Right renal pelvis (tissue), 4 donors: ENCODE data around the gene GRID2. TPM values are rescaled to one million over a fixed set of nuclear protein-coding genes. Genes with fewer than 3 reads are reported as not detected.

Source experiments
- DNase-seq, 4 donors: peaks; one replicate each; pipeline ENCODE4 v3.0.0-alpha.2; 2013; ENCODE audit warnings: low read depth in 4 of 4, low spot score in 3 of 4, missing footprints in 1 of 4
- polyA plus RNA-seq, 4 donors: library from polyadenylated mRNA; unstranded; fragments of 120-200 nt; gene quantifications; one replicate each; pipeline ENCODE4 v1.2.1, GENCODE V29; 2013; ENCODE audit not compliant: insufficient read length in 4 of 4

The GRID2 gene
- polyA plus RNA-seq, 4 donors: 2.6 to 7.4 (median 5.5) TPM

DNA sequence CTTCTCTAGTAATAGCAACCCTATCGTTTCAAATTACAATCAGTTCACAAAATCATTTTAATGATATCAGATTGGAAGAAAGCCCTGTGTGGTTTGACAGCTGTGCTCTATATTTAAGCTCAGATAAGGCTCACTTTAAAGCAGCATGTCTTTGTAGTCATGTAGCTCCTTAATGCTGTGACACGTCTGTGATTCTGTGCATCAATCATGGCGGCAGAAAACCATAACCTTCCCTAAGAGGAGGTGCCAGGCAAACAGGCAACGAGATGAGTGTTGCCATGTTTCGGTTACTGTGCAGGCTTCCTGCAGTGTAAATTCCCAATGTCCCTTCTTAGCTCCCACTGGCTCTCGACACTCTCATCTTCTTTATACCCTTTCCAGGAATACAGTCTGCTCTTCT lies 212.7 kb downstream of the GRID2 start:
- DNase-seq: no peak

DNA sequence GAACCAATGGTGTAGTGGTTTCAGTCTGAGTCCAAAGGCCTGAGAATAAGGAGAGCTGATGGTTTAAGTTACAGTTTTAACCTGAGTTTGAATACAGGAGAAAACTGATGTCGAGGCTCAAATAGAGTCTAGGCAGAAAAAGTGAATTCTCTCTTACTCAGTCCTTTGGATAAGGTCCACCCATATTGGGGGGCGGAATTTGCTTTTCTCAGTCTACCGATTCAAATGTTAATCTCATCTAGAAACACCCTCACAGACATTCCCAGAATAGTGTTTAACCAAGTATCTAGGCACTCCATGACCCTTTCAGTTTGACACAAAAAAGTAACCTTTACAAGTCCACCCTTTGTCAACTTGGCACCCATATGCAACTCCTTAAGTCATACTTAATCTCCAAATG lies 216.0 kb downstream of the GRID2 start:
- no peak for DNase-seq

GRCh38 chr4:92520563-92520962 lies 216.8 kb downstream of the GRID2 start:
- DNase-seq: no peak

DNA sequence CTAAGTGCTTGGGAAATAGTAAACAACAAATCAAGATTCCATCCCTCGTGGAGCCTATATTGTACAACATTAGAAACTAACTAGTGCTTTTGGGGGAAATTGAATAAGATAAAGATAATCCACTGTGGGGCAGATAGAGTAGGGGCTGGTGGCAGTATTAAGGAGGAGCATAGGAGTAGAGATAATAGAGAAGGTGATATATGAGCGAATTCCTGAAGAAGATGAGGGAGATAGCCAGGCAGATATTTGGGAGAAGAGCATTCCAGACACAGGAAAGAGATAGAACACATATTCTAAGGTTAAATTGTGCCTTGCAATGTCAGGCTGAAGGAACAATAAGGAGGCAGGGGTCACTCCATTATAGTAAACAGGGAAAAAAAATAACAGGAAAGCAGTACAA lies 218.2 kb downstream of the GRID2 start:
- DNase-seq: no peak

- no peak for DNase-seq
These were observed 218.6 kb downstream of the GRID2 start for GRCh38 chr4:92522356-92522755.

GRCh38 chr4:92524131-92524530 lies 220.4 kb downstream of the GRID2 start:
- DNase-seq: no peak

GRCh38 chr4:92528541-92528940 lies 224.8 kb downstream of the GRID2 start:
- no peak for DNase-seq

- DNase-seq: no peak
These were observed 225.7 kb downstream of the GRID2 start for GRCh38 chr4:92529510-92529909.

DNA sequence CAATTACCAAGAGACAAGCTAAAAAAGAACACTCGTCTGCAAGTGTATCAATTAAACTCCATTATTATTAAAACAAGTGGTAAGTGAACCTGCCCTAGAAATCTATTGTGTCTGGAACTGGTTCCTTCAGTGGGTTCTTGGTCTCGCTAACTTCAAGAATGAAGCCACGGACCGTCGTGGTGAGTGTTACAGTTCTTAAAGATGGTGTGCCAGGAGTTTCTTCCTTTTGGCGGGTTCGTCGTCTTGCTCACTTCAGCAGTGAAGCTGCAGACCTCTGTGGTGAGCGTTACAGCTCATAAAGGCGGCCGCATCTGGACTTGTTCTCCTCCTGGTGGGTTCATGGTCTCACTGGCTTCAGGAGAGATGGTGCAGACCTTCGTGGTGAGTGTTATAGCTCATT lies 231.8 kb downstream of the GRID2 start:
- no peak for DNase-seq

DNA sequence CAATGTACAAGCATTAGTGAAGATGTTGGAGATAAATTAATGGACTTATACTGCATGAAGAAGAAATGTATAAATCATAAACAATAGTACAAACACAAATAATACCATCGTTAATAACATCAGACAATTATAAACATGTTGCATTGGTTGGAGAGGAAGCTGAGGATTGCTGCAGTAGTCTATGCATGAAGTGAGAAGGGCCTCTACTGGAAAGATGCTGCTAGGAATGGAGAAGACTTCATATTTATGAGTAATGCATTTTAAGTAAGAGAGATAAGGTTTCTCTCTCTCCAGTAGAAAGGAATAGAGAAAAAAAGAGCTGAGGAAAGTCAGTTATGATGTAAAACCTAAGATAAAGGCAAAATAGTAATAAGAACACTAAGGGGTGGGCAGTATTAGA lies 247.8 kb downstream of the GRID2 start:
- DNase-seq: no peak

- DNase-seq: no peak
These were observed 262.5 kb downstream of the GRID2 start for GRCh38 chr4:92566269-92566668.

GRCh38 chr4:92580816-92581215 lies 277.1 kb downstream of the GRID2 start:
- DNase-seq: no peak

GRCh38 chr4:92599044-92599443 lies 295.3 kb downstream of the GRID2 start:
- DNase-seq: no peak

GRCh38 chr4:92600638-92601037 lies 296.9 kb downstream of the GRID2 start:
- no peak for DNase-seq

DNA sequence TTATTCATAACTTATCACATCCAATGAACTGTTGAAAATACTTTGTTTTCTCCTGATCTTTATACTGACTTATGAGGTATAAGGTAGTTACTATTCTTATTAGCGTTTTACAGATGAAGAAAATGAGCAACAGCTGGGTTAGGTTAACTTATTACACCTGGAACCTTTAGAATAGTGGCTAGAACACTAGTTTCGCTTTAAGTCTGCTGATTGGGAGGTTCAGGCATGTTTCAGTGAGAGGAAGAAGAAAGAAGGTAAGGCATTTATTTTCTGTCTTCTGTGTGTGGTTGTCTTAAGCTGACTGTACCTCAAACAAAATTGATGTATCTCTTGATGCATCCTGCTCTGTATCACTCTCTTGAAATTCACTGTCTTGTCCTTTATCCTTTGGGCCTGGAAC lies 302.5 kb downstream of the GRID2 start:
- no peak for DNase-seq

GRCh38 chr4:92615049-92615448 lies 311.3 kb downstream of the GRID2 start:
- DNase-seq: no peak

- DNase-seq: no peak
These were observed 315.2 kb downstream of the GRID2 start for GRCh38 chr4:92618968-92619367.

DNA sequence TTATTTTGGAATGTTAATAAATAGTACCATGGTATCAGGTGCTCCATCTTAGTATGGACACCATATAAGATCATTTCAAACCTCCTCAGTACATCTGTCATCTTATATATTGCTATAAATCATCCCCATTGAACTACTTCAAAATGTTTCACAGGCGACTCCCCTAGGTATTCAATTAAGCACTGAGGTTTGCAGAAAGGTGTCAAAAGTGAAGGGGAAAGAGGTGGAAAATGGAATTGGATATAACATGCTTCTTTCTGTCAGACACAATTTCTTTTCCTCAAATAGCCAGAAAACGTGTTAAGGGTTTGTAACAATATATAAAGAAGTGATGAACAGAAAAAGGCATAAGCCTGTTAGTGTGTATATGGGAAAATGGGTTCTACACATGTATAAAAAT lies 325.5 kb downstream of the GRID2 start:
- no peak for DNase-seq

- no peak for DNase-seq
These were observed 331.1 kb downstream of the GRID2 start for GRCh38 chr4:92634882-92635281.

DNA sequence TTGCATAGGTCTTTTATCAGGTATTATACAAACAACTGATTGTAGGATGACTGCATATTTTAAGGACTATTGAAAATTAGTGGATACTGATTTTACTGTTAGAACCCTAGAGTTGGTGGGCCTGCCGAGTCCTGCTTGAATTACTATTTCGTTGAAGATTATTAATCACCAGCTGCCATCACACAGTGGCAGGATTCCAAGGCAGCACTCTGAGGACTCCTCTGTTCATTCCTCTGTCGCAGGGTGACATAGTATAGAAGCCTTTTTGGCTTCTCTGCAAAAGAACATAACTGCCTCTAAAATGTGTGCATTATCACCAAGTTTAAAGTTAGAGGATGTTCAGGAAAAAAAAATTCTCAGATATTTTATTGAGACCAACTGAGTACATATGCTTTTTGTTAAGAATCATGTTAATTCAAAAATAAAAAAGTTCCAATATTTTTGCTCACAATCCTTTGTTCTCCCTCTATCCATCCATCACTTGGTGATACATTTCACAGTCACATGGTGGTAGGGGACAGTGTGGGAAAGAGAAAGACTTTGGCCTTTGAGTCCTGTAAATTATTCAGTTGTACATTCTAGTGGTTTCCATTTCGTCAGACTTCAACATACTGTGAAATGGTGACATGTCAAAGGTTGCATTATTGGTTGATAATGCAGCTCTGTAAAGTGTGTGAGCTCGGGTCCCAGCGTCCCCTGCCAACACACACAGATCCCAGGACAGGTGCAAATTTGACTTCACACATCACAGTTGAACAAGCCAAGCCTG lies 332.5 kb downstream of the GRID2 start:
- no peak for DNase-seq

DNA sequence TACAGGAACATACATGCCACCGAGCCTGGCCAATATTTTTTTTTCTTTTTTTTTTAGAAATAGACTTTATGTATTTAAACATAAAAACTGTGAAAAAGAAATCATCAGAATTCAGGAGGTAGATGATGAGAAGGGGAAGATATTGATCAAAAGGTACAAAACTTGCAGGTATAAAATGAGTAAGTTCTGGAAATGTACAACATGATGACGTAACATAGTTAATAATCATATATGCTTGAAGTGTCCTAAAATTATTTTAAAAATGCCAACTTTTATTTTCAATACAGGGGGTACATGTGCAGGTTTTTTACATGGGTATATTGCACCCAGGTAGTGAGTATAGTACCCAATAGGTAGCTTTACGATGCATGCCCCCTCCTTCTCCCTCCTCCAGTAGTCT lies 337.6 kb downstream of the GRID2 start:
- DNase-seq: no peak

GRCh38 chr4:92646826-92647225 lies 343.1 kb downstream of the GRID2 start:
- DNase-seq: no peak

DNA sequence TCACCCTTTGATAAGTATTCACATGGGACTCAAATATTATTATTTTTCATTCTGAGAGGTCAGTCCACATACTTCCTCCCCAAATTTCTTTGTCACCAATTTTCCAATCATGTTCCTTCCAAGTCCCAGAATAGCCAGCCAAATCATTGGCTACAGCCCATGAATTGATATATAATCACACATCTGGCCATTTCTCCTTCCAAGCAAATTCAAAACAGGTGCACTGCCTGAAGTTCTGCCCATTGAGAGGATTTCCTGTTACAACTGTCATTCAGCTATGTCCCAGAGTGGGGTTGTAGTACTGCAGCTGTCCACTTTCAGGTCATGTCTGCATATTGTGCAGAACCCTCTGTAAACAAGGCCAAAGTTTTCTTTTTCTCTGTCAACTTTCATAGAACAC lies 347.8 kb downstream of the GRID2 start:
- DNase-seq: no peak
